Esophagus muscularis mucosa (tissue), 3 donors: Measurements from ENCODE around the gene GINS2.

Source experiments
- POLR2A ChIP-seq: fragments of 450-650 bp; IDR thresholded peaks from one replicate; pipeline ENCODE4 v1.6.1; 2017; ENCODE audit warnings: antibody characterized with exemption, moderate library complexity, mild to moderate bottlenecking, low read depth
- POLR2AphosphoS5 ChIP-seq, 2 donors: sonication (generic); formaldehyde crosslinking; IDR thresholded peaks; one replicate each; pipeline ENCODE4 v1.6.1; 2017; ENCODE audit warnings: antibody characterized with exemption in 2 of 2
- TF ChIP-seq, protein P1 (sequence below), 3 experiments: fragments of 200-600 bp in 2 of 3; fragments of 450-650 bp in 1 of 3; sonication (generic) in 2 of 3; IDR thresholded peaks; one replicate each; pipeline ENCODE4 v1.5.1; 2017 to 2019; ENCODE audit warnings: antibody characterized with exemption in 3 of 3, mild to moderate bottlenecking in 2 of 3, moderate library complexity in 1 of 3

DNA sequence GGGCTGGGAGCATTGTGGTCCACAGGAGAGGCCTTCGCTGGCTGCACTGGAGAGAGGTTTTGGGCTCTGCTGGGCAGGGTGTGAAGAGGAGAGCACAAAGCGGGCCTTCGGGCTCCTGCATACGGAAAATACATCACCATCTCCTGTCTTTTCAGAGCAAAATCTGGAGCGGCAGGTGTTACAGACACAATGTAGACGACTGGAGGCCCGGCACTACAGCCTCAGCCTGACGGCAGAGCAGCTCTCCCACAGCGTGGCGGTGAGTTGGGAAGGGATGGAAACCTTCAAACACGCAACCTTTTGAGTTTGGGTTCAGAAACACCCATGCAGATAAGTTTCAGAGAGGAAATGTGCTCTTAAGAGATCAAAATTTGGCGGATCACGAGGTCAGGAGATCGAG lies 17.9 kb downstream of the GINS2 start:
- TF ChIP-seq, protein P1, sequence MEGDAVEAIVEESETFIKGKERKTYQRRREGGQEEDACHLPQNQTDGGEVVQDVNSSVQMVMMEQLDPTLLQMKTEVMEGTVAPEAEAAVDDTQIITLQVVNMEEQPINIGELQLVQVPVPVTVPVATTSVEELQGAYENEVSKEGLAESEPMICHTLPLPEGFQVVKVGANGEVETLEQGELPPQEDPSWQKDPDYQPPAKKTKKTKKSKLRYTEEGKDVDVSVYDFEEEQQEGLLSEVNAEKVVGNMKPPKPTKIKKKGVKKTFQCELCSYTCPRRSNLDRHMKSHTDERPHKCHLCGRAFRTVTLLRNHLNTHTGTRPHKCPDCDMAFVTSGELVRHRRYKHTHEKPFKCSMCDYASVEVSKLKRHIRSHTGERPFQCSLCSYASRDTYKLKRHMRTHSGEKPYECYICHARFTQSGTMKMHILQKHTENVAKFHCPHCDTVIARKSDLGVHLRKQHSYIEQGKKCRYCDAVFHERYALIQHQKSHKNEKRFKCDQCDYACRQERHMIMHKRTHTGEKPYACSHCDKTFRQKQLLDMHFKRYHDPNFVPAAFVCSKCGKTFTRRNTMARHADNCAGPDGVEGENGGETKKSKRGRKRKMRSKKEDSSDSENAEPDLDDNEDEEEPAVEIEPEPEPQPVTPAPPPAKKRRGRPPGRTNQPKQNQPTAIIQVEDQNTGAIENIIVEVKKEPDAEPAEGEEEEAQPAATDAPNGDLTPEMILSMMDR (IDR thresholded peaks at IDR 0.05): no peak
- TF ChIP-seq POLR2A (no peak), POLR2AphosphoS5 (IDR thresholded peaks at IDR 0.05) (no peak)
